ENCODE data around the gene PRKCA. TPM values are rescaled to one million over a fixed set of nuclear protein-coding genes. Genes with fewer than 3 reads are reported as not detected.

The PRKCA gene
- total and polyA plus RNA-seq, 2 of the 13 experiments (the other 11 are each of a cell fraction or from before 2014, with no cell fraction given) = 18.5 to 21.5 TPM

- TF ChIP-seq PRDM4 (CRISPR knock-in tag; IDR thresholded peaks at IDR 0.05; ENCODE audit: borderline replicate concordance) (no peak), MIXL1 (CRISPR knock-in tag; IDR thresholded peaks at IDR 0.05) (no peak), ZFP37 (CRISPR knock-in tag; IDR thresholded peaks at IDR 0.05; ENCODE audit: borderline replicate concordance) (no peak), SAFB2 (CRISPR knock-in tag; IDR thresholded peaks at IDR 0.05; ENCODE audit: borderline replicate concordance, low read depth) (no peak)
Observed at GRCh38 chr17:66652840-66653507, 350.6 kb downstream of the PRKCA start (continued).

DNA sequence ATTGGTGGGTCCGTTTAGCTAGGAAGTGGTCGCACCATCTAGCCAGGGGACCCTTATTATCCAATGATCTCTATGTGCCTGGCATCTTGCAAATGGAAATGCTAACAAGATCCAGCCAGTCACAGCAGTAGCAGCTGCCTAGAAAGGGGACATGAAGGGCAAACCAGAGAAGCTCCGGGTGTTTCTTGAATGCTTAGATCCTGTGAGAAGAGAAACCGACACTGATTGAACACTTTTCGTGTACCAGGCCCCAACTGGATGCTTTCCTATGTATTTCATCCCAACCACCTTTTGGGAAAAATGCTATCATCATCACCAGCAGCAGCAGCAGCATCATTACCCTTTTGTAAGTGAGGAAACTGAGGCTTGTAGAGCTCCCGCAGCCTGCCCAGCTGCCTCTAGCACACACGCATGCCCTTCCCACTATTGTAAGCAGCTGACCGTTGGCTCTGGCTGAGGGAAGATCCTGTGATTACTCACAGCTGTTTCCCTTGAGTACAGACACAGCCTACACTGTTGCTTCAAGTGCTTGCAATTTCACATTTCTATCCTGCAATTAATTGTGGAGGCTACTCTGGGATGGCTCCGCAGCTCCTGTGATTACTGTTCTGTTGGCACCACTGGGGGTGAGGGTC, 351.8 kb downstream of the PRKCA start:
- peaks cover 5 to 17% of the 10 kb centered on the region in 2 experiments for H3K36me3 ChIP-seq (replicated peaks in 1 of 2; ENCODE audit: control insufficient read depth in 1 of 2, insufficient read depth in 2 of 2, low read length in 2 of 2)
- DNase-seq (ENCODE audit: low spot score) = no peak
- in situ Hi-C loops (cut with HindIII; ENCODE audit: extremely low pct_ligation_motif_present, low pct_unique_long_range_greater_than_20kb) (no loop called here), intact Hi-C loops (cut with micrococcal nuclease; ENCODE audit: unreplicated experiment) (no loop called here)
- ChIA-PET CTCF (ENCODE audit: low intra/inter-chr PET ratio, low total read pairs) (no interaction called here), POLR2A (no interaction called here)
- no peak for ATAC-seq
- peaks cover 5% of the 10 kb centered on the region; the same call in 1 of the 2 replicates for H3K4me1 ChIP-seq (ENCODE audit: insufficient read depth, low read length)
- no peaks in the 10 kb centered on the region for H3K79me2 ChIP-seq (ENCODE audit: insufficient read depth, low read length)
- no peak for FAIRE-seq
- H3K9me3 ChIP-seq (ENCODE audit: low read length) = no peaks in the 10 kb centered on the region
- H3K4me3 ChIP-seq (replicated peaks in 1 of 3; ENCODE audit: insufficient read depth in 1 of 3, low read depth in 2 of 3, low read length in 3 of 3) = no peak overlapping the region
- H3K9ac ChIP-seq (ENCODE audit: insufficient read depth, low read depth, low read length) = no peak overlapping the region
- H3K27ac ChIP-seq (ENCODE audit: extremely low read length, insufficient read depth, low read length) = no peak overlapping the region
- H2AFZ ChIP-seq (ENCODE audit: low read length) = no peak overlapping the region
- H3K4me2 ChIP-seq (ENCODE audit: low read depth, low read length) = no peak overlapping the region
- BruUV-seq (replicated peaks) = no TSS peak
- 94% methylated on average over 9 of the region's 9 CpGs for WGBS (ENCODE audit: low lambda C conversion rate)
- no peaks in the 10 kb centered on the region for H3K27me3 ChIP-seq (ENCODE audit: control insufficient read depth in 1 of 2, insufficient read depth in 2 of 2, low read length in 2 of 2)
- no peaks in the 10 kb centered on the region for H4K20me1 ChIP-seq (ENCODE audit: insufficient read depth, low read length)
- no peak for TF ChIP-seq MXI1 (IDR thresholded peaks at IDR 0.05; ENCODE audit: borderline replicate concordance, low read depth, low read length)
- no peak for TF ChIP-seq ZNF24 (IDR thresholded peaks at IDR 0.05)
- no peak for TF ChIP-seq ETV5 (CRISPR knock-in tag; IDR thresholded peaks at IDR 0.05; ENCODE audit: borderline replicate concordance)
- TF ChIP-seq GFI1 (CRISPR knock-in tag; IDR thresholded peaks at IDR 0.05; ENCODE audit: borderline replicate concordance) = no peak
- no peak for TF ChIP-seq REXO4 (CRISPR knock-in tag; IDR thresholded peaks at IDR 0.05; ENCODE audit: borderline replicate concordance)
- no peak for TF ChIP-seq ZNF816 (CRISPR knock-in tag; IDR thresholded peaks at IDR 0.05; ENCODE audit: borderline replicate concordance)
- no peak for TF ChIP-seq PRMT3 (CRISPR knock-in tag; IDR thresholded peaks at IDR 0.05; ENCODE audit: borderline replicate concordance, low read depth)
- no peak for TF ChIP-seq CC2D1A (CRISPR knock-in tag; IDR thresholded peaks at IDR 0.05)
- TF ChIP-seq KDM1A (CRISPR knock-in tag; IDR thresholded peaks at IDR 0.05) = no peak
- TF ChIP-seq ZNF235 (CRISPR knock-in tag; IDR thresholded peaks at IDR 0.05; ENCODE audit: borderline replicate concordance) = no peak
- no peak for TF ChIP-seq ZNF768 (CRISPR knock-in tag; IDR thresholded peaks at IDR 0.05)
- no peak for TF ChIP-seq KDM6A (CRISPR knock-in tag; IDR thresholded peaks at IDR 0.05; ENCODE audit: low read depth)
- TF ChIP-seq HOXA7 (CRISPR knock-in tag; IDR thresholded peaks at IDR 0.05) = no peak
- TF ChIP-seq HHEX (CRISPR knock-in tag; IDR thresholded peaks at IDR 0.05) = no peak
- TF ChIP-seq, protein P1, sequence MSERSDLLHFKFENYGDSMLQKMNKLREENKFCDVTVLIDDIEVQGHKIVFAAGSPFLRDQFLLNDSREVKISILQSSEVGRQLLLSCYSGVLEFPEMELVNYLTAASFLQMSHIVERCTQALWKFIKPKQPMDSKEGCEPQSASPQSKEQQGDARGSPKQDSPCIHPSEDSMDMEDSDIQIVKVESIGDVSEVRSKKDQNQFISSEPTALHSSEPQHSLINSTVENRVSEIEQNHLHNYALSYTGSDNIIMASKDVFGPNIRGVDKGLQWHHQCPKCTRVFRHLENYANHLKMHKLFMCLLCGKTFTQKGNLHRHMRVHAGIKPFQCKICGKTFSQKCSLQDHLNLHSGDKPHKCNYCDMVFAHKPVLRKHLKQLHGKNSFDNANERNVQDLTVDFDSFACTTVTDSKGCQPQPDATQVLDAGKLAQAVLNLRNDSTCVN (CRISPR knock-in tag; IDR thresholded peaks at IDR 0.05; ENCODE audit: borderline replicate concordance) = no peak

Data from HepG2 (cell line).